GM12873 (cell line): ENCODE measurements around the gene ATP1B3.

Source experiments
- CTCF ChIP-seq: IDR thresholded peaks from 2 replicates; pipeline ENCODE4 v1.5.1; 2012; ENCODE audit warnings: low read depth, mild to moderate bottlenecking, moderate library complexity, low read length, control low read depth; ENCODE audit not compliant: insufficient read depth; ENCODE audit errors: missing control alignments

ATP1B3 gene

DNA sequence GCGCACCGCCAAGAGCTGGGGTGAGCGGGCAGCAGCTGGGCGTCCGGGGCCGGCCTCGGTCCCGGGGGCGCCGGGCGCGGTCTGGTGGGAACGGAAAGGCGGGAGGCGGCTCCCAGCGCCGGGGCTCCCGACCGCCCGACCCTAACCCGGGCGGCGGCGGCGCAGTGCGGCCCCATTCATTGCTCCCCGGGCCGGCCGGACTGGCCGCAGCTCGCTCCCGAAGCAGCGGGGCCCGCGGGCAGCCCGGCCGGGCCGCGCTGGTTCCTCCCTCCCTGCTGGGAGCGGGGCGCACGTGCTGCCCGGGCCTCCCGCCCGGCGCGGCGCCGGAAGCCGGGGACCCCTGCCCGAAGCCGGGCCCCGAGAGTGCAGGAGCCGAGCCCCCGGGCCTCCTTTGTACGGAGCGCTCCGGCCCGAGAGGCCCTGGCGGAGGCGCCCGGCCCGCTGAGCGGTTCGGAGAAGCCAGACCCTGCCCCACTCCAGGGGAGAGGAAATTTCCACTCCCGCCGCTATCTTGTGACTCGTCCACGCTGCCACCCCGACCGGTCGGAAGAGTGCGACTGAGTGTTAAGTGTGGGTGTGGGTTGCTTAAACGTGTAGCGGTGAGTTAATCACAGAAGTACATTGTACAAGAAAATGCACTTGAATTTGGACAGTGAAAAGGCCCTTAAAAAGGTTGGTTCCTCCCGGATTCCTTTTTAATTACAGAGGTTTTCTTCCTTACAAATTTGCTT is 613 bp downstream of the ATP1B3 start:
- TF ChIP-seq CTCF = no peak

DNA sequence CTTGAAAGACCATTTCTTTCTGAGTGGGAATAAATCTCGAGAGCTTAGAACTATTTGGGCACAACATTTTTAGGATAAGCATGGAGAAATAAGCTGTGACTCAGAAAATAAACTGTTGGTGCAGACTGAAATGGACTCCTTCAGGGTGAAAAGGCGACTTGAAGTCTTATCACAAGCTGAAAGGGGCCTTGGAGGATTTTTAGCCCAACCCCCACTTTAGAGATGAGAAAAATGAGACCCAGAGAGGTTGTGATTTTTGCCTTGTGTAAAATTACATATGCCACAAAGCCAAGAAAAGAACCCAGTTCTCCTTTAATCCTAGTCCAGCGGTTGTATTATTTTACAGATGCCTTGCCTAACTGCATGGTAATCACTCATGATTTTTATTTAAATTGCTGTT is 1.5 kb downstream of the ATP1B3 start:
- TF ChIP-seq CTCF = no peak

GRCh38 chr3:141878326-141878725 is 1.9 kb downstream of the ATP1B3 start:
- TF ChIP-seq CTCF = no peak

- TF ChIP-seq CTCF = no peak
Measured at GRCh38 chr3:141878817-141879216, 2.4 kb downstream of the ATP1B3 start.

GRCh38 chr3:141881702-141882101 is 5.3 kb downstream of the ATP1B3 start:
- no peak for TF ChIP-seq CTCF

DNA sequence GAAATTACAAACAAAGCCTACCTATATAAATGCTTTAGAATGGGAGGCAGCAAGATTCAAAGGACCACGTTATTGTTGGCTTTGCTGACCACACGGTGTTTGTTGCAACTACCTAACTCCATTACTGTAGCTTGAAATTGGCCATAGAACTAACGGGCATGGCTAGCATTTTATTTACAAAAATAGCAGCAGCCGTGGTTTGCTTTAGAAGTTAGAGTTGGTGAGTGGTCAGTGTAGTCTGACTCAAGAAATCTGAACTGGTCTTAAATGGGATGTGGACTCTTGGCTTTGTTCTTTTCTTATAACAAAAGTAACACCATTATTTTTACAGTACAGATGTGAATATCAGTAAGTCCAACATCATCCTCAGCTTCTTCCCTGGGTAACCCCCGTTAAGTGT is 10.6 kb downstream of the ATP1B3 start:
- TF ChIP-seq CTCF = no peak

DNA sequence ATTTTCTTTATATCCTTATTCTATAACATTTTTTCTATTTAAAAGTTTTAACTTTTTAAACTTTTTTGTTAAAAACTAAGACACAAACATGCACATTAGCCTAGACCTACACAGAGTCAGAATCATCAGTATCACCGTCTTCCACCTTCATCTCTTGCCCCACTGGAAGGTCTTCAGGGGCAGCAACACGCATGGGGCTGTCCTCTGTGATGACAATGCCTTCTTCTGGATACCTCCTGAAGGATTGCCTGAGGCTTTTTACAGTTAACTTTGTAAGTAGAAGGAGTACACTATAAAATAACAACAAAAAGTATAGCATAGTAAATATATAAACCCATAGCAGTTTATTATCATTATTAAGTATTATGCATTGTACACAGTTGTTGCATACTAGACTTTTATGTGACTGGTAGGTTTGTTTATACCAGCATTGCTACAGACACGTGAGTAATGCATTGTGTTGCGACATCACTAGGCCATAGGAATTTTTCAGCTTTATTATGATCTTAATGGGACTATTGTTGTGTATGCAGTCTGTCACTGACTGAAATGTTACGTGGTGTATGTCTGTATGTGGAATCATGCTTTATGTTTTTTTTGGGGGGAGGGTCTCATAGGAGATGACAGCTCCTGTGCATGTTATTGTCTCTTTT is 18.2 kb downstream of the ATP1B3 start:
- no peak for TF ChIP-seq CTCF
